ENCODE results near the gene CKS1B.

DNA sequence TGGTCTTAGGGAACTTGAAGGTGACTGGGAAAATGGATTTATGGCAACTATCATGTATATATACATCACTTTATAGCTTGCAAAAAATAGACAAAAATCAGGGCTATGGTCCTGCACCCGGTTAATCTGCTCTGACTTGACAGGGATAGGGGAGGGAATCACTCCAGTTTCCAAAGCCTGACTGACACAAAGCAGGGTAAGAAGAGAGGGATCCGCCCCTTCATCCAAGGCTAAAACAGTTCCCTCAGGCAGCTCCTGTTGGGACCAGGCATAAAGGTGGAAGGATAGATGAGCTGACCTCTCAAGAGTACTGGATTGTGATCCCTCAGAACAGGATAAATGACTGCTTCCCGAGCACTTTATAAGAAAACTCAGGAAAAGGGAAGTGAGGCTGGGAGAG is 19.9 kb upstream of the CKS1B start:
- TF ChIP-seq, protein P1, sequence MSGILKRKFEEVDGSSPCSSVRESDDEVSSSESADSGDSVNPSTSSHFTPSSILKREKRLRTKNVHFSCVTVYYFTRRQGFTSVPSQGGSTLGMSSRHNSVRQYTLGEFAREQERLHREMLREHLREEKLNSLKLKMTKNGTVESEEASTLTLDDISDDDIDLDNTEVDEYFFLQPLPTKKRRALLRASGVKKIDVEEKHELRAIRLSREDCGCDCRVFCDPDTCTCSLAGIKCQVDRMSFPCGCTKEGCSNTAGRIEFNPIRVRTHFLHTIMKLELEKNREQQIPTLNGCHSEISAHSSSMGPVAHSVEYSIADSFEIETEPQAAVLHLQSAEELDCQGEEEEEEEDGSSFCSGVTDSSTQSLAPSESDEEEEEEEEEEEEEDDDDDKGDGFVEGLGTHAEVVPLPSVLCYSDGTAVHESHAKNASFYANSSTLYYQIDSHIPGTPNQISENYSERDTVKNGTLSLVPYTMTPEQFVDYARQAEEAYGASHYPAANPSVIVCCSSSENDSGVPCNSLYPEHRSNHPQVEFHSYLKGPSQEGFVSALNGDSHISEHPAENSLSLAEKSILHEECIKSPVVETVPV (CRISPR knock-in tag; IDR thresholded peaks at IDR 0.05), result no peak
- TF ChIP-seq, protein P2, sequence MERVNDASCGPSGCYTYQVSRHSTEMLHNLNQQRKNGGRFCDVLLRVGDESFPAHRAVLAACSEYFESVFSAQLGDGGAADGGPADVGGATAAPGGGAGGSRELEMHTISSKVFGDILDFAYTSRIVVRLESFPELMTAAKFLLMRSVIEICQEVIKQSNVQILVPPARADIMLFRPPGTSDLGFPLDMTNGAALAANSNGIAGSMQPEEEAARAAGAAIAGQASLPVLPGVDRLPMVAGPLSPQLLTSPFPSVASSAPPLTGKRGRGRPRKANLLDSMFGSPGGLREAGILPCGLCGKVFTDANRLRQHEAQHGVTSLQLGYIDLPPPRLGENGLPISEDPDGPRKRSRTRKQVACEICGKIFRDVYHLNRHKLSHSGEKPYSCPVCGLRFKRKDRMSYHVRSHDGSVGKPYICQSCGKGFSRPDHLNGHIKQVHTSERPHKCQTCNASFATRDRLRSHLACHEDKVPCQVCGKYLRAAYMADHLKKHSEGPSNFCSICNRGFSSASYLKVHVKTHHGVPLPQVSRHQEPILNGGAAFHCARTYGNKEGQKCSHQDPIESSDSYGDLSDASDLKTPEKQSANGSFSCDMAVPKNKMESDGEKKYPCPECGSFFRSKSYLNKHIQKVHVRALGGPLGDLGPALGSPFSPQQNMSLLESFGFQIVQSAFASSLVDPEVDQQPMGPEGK (CRISPR knock-in tag; IDR thresholded peaks at IDR 0.05; ENCODE audit: borderline replicate concordance), result no peak
- TF ChIP-seq ZC3H10 (CRISPR knock-in tag; IDR thresholded peaks at IDR 0.05) (no peak), CSDC2 (CRISPR knock-in tag; IDR thresholded peaks at IDR 0.05) (no peak)
